HG03108 (cell line): ENCODE data around the gene ANKRD1.
"Not testable (repeated sequence)": the region's sequence is repeated elsewhere in the genome, so short reads cannot be mapped to it uniquely, and the experiment has no call there.

Experiments used
- ATAC-seq: cut with Tn5 transposase; IDR thresholded peaks from one replicate; pipeline ENCODE4 v1.9.1; 2021; ENCODE audit warnings: moderate library complexity; ENCODE audit not compliant: unreplicated experiment

The ANKRD1 gene

GRCh38 chr10:90920986-90921666, at the start of gene ANKRD1:
Gene ANKRD1, minus strand, starts transcription at chr10:90921087. Its CDS starts 60 bp downstream, at chr10:90921027.
- no peak for ATAC-seq

- ATAC-seq = no peak
Observed at GRCh38 chr10:90969947-90970673, 49.2 kb upstream of the ANKRD1 start.

GRCh38 chr10:90969121-90969534, 48.2 kb upstream of the ANKRD1 start:
- ATAC-seq = no peak

GRCh38 chr10:90968328-90969081, 47.6 kb upstream of the ANKRD1 start:
- ATAC-seq = no peak

- no peak for ATAC-seq
Observed at GRCh38 chr10:90967865-90968264, 47.0 kb upstream of the ANKRD1 start.

GRCh38 chr10:90966146-90966545, 45.3 kb upstream of the ANKRD1 start:
- no peak for ATAC-seq

GRCh38 chr10:90965720-90966119, 44.8 kb upstream of the ANKRD1 start:
- no peak for ATAC-seq

GRCh38 chr10:90964781-90965465, 44.0 kb upstream of the ANKRD1 start:
- no peak for ATAC-seq

GRCh38 chr10:90963331-90963730, 42.4 kb upstream of the ANKRD1 start:
- ATAC-seq = no peak

GRCh38 chr10:90960355-90960814, 39.5 kb upstream of the ANKRD1 start:
- peak; percentile 84 for ATAC-seq

GRCh38 chr10:90959826-90960225, 38.9 kb upstream of the ANKRD1 start:
- ATAC-seq = no peak

- no peak for ATAC-seq
Observed at GRCh38 chr10:90958781-90959180, 37.9 kb upstream of the ANKRD1 start.

- ATAC-seq = peak; percentile 90
Observed at GRCh38 chr10:90947030-90947960, 26.4 kb upstream of the ANKRD1 start.

- no peak for ATAC-seq
Observed at GRCh38 chr10:90945491-90946070, 24.7 kb upstream of the ANKRD1 start.

- ATAC-seq = no peak
Observed at GRCh38 chr10:90944749-90945148, 23.9 kb upstream of the ANKRD1 start.

- ATAC-seq = not testable (repeated sequence)
Observed at GRCh38 chr10:90942980-90943379, 22.1 kb upstream of the ANKRD1 start.

- ATAC-seq = no peak
Observed at GRCh38 chr10:90939648-90940047, 18.8 kb upstream of the ANKRD1 start.

GRCh38 chr10:90939116-90939515, 18.2 kb upstream of the ANKRD1 start:
- ATAC-seq = no peak

GRCh38 chr10:90937645-90938258, 16.9 kb upstream of the ANKRD1 start:
- no peak for ATAC-seq
